A549 (cell line): ENCODE measurements around the gene PYGB. TPM values are rescaled to one million over a fixed set of nuclear protein-coding genes. Genes with fewer than 3 reads are reported as not detected.

Source experiments
- ATAC-seq, 2 experiments: fragments of 200-7000 bp in 1 of 2; fragments of >200 bp in 1 of 2; cut with Nextera tagmentation in 1 of 2; cut with Tn5 transposase in 1 of 2; 3 replicates each; pipeline versions ENCODE4 v1.8.0 to v1.9.1; 2018 to 2020; ENCODE audit warnings: mild to moderate bottlenecking in 1 of 2, moderate library complexity in 1 of 2
- CTCF ChIA-PET: fragments of 300-600 bp; sonication (Branson Sonifier 250); formaldehyde crosslinking; extraction: SDS; loops from one replicate; lab custom pipeline; 2021; ENCODE audit warnings: antibody characterized with exemption, inconsistent platforms; lab: Yijun Ruan, JAX
- POLR2A ChIA-PET: fragments of 350-600 bp; formaldehyde crosslinking; extraction: SDS; loops from one replicate; lab custom pipeline; 2021; ENCODE audit warnings: antibody characterized with exemption, inconsistent platforms; lab: Yijun Ruan, JAX
- DNase-seq, 2 experiments: peaks; one replicate each; pipeline versions ENCODE4 v3.0.0 to v3.0.0-alpha.2; 2011 to 2016; ENCODE audit warnings: low read depth in 1 of 2, low spot score in 1 of 2
- FAIRE-seq: peaks from 2 replicates; lab custom pipeline; 2011; peaks lifted over from hg19 to GRCh38; lab: Jason Lieb, UNC
- H3K27ac ChIP-seq, 2 experiments: fragments of >200 bp; sonication (Bioruptor Twin); formaldehyde crosslinking; 3 replicates each; pipeline ENCODE4 v1.5.1; 2016 to 2017
- H3K4me1 ChIP-seq: fragments of >200 bp; sonication (Bioruptor Twin); formaldehyde crosslinking; 3 replicates; pipeline ENCODE4 v1.6.1; 2016
- H3K4me2 ChIP-seq: fragments of >200 bp; sonication (Bioruptor Twin); formaldehyde crosslinking; 3 replicates; pipeline ENCODE4 v1.6.1; 2016
- H3K4me3 ChIP-seq: fragments of >200 bp; sonication (Bioruptor Twin); formaldehyde crosslinking; 3 replicates; pipeline ENCODE4 v1.5.1; 2016
- H3K9me3 ChIP-seq: fragments of >200 bp; sonication (Bioruptor Twin); formaldehyde crosslinking; 3 replicates; pipeline ENCODE4 v1.6.1; 2016
- BCL3 ChIP-seq: fragments of >200 bp; sonication (Bioruptor Twin); formaldehyde crosslinking; IDR thresholded peaks from 3 replicates; pipeline ENCODE4 v1.6.1; 2016
- BHLHE40 ChIP-seq: IDR thresholded peaks from 2 replicates; pipeline ENCODE4 v1.6.1; 2012; ENCODE audit warnings: low read depth, low read length, inconsistent platforms
- CEBPB ChIP-seq, 2 experiments: fragments of >200 bp in 1 of 2; sonication (Bioruptor Twin) in 1 of 2; formaldehyde crosslinking in 1 of 2; IDR thresholded peaks; 2 replicates each; pipeline ENCODE4 v1.6.1; 2012 to 2016
- E2F6 ChIP-seq: IDR thresholded peaks from 2 replicates; pipeline ENCODE4 v1.6.1; 2012; ENCODE audit warnings: low read depth, borderline replicate concordance
- ELK1 ChIP-seq: fragments of 150-350 bp; IDR thresholded peaks from 2 replicates; pipeline ENCODE4 v1.6.1; 2014; ENCODE audit warnings: low read depth, mild to moderate bottlenecking, low read length
- GATA3 ChIP-seq: IDR thresholded peaks from 2 replicates; pipeline ENCODE4 v1.6.1; 2012; ENCODE audit warnings: borderline replicate concordance
- HDAC2 ChIP-seq: fragments of 200-600 bp; sonication (generic); IDR thresholded peaks from 2 replicates; pipeline ENCODE4 v1.6.1; 2016
- JUNB ChIP-seq: fragments of >200 bp; sonication (Bioruptor Twin); formaldehyde crosslinking; IDR thresholded peaks from 2 replicates; pipeline ENCODE4 v1.6.1; 2016
- KDM1A ChIP-seq: fragments of 200-600 bp; sonication (generic); IDR thresholded peaks from 2 replicates; pipeline ENCODE4 v1.6.1; 2016; ENCODE audit warnings: low read depth, mild to moderate bottlenecking
- KDM5A ChIP-seq: fragments of 200-600 bp; sonication (generic); IDR thresholded peaks from 2 replicates; pipeline ENCODE4 v1.6.1; 2016; ENCODE audit warnings: antibody characterized with exemption, mild to moderate bottlenecking
- MAX ChIP-seq: IDR thresholded peaks from 2 replicates; pipeline ENCODE4 v1.6.1; 2012
- MAZ ChIP-seq: fragments of 150-350 bp; IDR thresholded peaks from 2 replicates; pipeline ENCODE4 v1.6.1; 2014; ENCODE audit warnings: antibody characterized with exemption, low read depth, low read length, borderline replicate concordance
- NFE2L2 ChIP-seq: fragments of 150-350 bp; conservative IDR thresholded peaks from 2 replicates; pipeline ENCODE4 v1.6.1; 2014; ENCODE audit warnings: low read length
- NPAS2 ChIP-seq: fragments of 250-450 bp; sonication (Bioruptor Pico); IDR thresholded peaks from 2 replicates; pipeline ENCODE4 v1.8.0; 2022; ENCODE audit warnings: mild to moderate bottlenecking, moderate library complexity, borderline replicate concordance
- PHF8 ChIP-seq: fragments of 200-600 bp; sonication (generic); IDR thresholded peaks from 2 replicates; pipeline ENCODE4 v1.6.1; 2016; ENCODE audit warnings: low read depth, mild to moderate bottlenecking, antibody characterized with exemption, moderate library complexity, borderline replicate concordance
- POLR2AphosphoS2 ChIP-seq: conservative IDR thresholded peaks from 2 replicates; pipeline ENCODE4 v1.6.1; 2012; ENCODE audit warnings: low read length, improper control_type of control experiment, inconsistent platforms
- RCOR1 ChIP-seq: fragments of 150-350 bp; IDR thresholded peaks from 2 replicates; pipeline ENCODE4 v1.6.1; 2014; ENCODE audit warnings: antibody characterized with exemption, low read length, low read depth
- REST ChIP-seq: fragments of 200-600 bp; sonication (generic); IDR thresholded peaks from 2 replicates; pipeline ENCODE4 v1.6.1; 2016; ENCODE audit warnings: antibody characterized with exemption, mild to moderate bottlenecking, moderate library complexity
- RFX5 ChIP-seq: fragments of 450-650 bp; IDR thresholded peaks from 2 replicates; pipeline ENCODE4 v1.7.1; 2014; ENCODE audit warnings: antibody characterized with exemption, mild to moderate bottlenecking, moderate library complexity
- RNF2 ChIP-seq: fragments of 200-600 bp; sonication (generic); IDR thresholded peaks from 2 replicates; pipeline ENCODE4 v1.6.1; 2016; ENCODE audit warnings: low read depth, mild to moderate bottlenecking, antibody characterized with exemption, moderate library complexity, borderline replicate concordance
- TFCP2L1 ChIP-seq: fragments of 250-450 bp; sonication (Bioruptor Pico); IDR thresholded peaks from 2 replicates; pipeline ENCODE4 v1.5.0; 2021; ENCODE audit warnings: mild to moderate bottlenecking
- USF2 ChIP-seq: fragments of 450-650 bp; IDR thresholded peaks from 2 replicates; pipeline ENCODE4 v1.6.1; 2014; ENCODE audit warnings: antibody characterized with exemption
- ZC3H11A ChIP-seq: fragments of 450-650 bp; IDR thresholded peaks from 2 replicates; pipeline ENCODE4 v1.6.1; 2014; ENCODE audit warnings: antibody characterized with exemption, mild to moderate bottlenecking
- ZNF302 ChIP-seq: fragments of 250-450 bp; sonication (Bioruptor Pico); IDR thresholded peaks from 2 replicates; pipeline ENCODE4 v1.9.0; 2021; ENCODE audit warnings: inconsistent platforms, mild to moderate bottlenecking, moderate library complexity
- ZSCAN20 ChIP-seq: fragments of 250-450 bp; sonication (Bioruptor Pico); IDR thresholded peaks from 2 replicates; pipeline ENCODE4 v1.8.0; 2022; ENCODE audit warnings: mild to moderate bottlenecking, moderate library complexity
- WGBS: methylation state at CpG from one replicate; pipeline ENCODE4 v1.1.6; 2017; ENCODE audit errors: missing lambda C conversion rate; 5-methylcytosine and 5-hydroxymethylcytosine counted together
- polyA plus RNA-seq, 4 experiments: library from polyadenylated mRNA; depleted of rRNA in 3 of 4; stranded (reverse); fragments of >200 nt; fragmentation: RNase III in 1 of 4; extraction: RNeasy Plus Mini Kit Qiagen cat#74134 plus additional on column Dnase treatment in 1 of 4; gene quantifications; 2 replicates in 3 of 4; 3 replicates in 1 of 4; pipeline ENCODE4 v1.2.3, GENCODE V29; 2011 to 2017

PYGB gene
- polyA plus RNA-seq, 2 of the 4 experiments (the other 2 are of a cell fraction): 93.2 to 100 TPM

DNA sequence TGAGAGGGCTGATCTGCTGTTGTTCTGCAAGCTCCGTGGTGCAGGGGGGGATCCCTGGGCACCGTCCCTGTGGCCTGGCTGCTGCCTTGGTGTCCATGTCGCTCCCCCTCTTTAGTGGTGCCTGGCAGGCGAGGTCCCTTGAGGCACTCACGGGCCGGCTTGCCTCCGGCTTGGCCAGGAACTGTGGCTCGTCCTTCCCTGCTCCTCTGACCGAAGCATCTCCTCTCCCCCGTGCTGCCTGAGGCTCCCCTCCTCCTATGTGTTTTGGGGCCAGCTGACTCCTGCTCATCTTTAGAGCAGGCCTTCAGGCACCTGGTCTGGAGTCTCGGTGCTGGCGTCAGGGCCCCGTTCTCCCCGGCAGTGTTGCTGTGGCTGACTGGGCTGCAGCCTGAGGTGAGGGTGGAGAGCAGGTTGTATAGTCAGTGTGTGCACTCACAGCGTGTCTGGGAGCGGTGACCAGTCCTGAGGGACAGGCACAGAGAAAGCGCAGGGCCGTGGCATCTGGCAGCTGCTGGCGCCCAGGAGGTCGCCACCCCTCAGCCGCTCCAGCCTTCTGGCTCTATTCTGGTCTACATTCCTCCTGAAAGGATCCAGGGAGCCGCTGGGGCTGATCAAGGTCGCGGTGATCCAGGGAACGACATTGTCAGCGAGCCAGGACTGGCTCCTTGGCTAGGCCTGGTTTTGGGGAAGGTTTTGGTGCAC is 43.7 kb downstream of the PYGB start:
- DNase-seq (no peak), ATAC-seq (no peak), FAIRE-seq (no peak)
- TF ChIP-seq BHLHE40: no peak
- no peak for TF ChIP-seq GATA3
- no peak for TF ChIP-seq RNF2
- no peak for TF ChIP-seq NFE2L2
- no peak for TF ChIP-seq RFX5
- no peak for TF ChIP-seq E2F6
- TF ChIP-seq KDM1A: no peak
- no peak for TF ChIP-seq RCOR1
- TF ChIP-seq REST: no peak
- no peak for TF ChIP-seq ZC3H11A
- TF ChIP-seq TFCP2L1 (CRISPR knock-in tag): no peak
- no peak for TF ChIP-seq HDAC2
- no peak for TF ChIP-seq NPAS2 (CRISPR knock-in tag)
- no peak for TF ChIP-seq ELK1
- no peak for TF ChIP-seq PHF8
- no peak for TF ChIP-seq POLR2AphosphoS2
- no peak for TF ChIP-seq MAX
- peaks cover 24% of the 10 kb centered on the region for H3K4me1 ChIP-seq
- 94% methylated on average over 22 of the region's 26 CpGs for WGBS
- ChIA-PET POLR2A (no interaction called here), CTCF (interaction anchor here (1.6 to 5.5 kb wide), 2 partner anchors 107 to 298 kb away, joined by 4 to 24 read pairs; no protein-coding TSS in a partner anchor)
- no peaks in the 10 kb centered on the region for H3K9me3 ChIP-seq
- H3K4me2 ChIP-seq: no peak overlapping the region
- no peak overlapping the region for H3K27ac ChIP-seq
- no peak overlapping the region for H3K4me3 ChIP-seq

- Histone ChIP-seq H3K9me3 (no peaks in the 10 kb centered on the region), H3K27ac (0 out of 6 replicates have a peak overlapping the region, but pooled peaks of 1 of the 2 experiments have one; percentile 12), H3K4me2 (no peak overlapping the region), H3K4me1 (peaks cover 31% of the 10 kb centered on the region)
- ChIA-PET CTCF (interaction anchor here (4.0 to 5.1 kb wide), 5 partner anchors 16 to 298 kb away, joined by 27 to 135 read pairs (median 42); partner anchors contain the start of gene PYGB), POLR2A (no interaction called here)
- ATAC-seq: no peak
- 90% methylated on average over 32 of the region's 35 CpGs for WGBS
- no peak for TF ChIP-seq ZSCAN20 (CRISPR knock-in tag)
- no peak for TF ChIP-seq BCL3
- TF ChIP-seq JUNB: no peak
- no peak for TF ChIP-seq RNF2
- no peak for TF ChIP-seq KDM5A
- no peak for TF ChIP-seq CEBPB (IDR thresholded peaks at IDR 0.05)
- TF ChIP-seq MAZ: no peak
- TF ChIP-seq ZNF302 (CRISPR knock-in tag): no peak
- no peak for TF ChIP-seq TFCP2L1 (CRISPR knock-in tag)
- no peak for TF ChIP-seq HDAC2
- TF ChIP-seq USF2: no peak
- TF ChIP-seq, all 56 proteins: peak for 0
- DNase-seq (no peak), FAIRE-seq (no peak)
- no peak overlapping the region for H3K4me3 ChIP-seq
Measured at GRCh38 chr20:25292176-25292891, 44.4 kb downstream of the PYGB start.
